NCI-H2227 treated with DMSO at 0.1 percent for 48 hours (cell line): ENCODE data around the gene MYL3.

Experiments used
- DNase-seq: peaks from one replicate; lab custom pipeline; 2025; lab: John Stamatoyannopoulos, UW

Gene MYL3

GRCh38 chr3:46899151-46900006 lies 36.1 kb upstream of the MYL3 start:
- no peak for DNase-seq

- DNase-seq = no peak
Observed at GRCh38 chr3:46898321-46899150, 35.3 kb upstream of the MYL3 start.

- no peak for DNase-seq
Observed at GRCh38 chr3:46897829-46898320, 34.6 kb upstream of the MYL3 start.

- DNase-seq = no peak
Observed at GRCh38 chr3:46897031-46897430, 33.8 kb upstream of the MYL3 start.

- no peak for DNase-seq
Observed at GRCh38 chr3:46896386-46896785, 33.1 kb upstream of the MYL3 start.

GRCh38 chr3:46895761-46896160 lies 32.5 kb upstream of the MYL3 start:
- DNase-seq = no peak

- peak; percentile 6 for DNase-seq
Observed at GRCh38 chr3:46895204-46895660, 32.0 kb upstream of the MYL3 start.

GRCh38 chr3:46894256-46894655 lies 31.0 kb upstream of the MYL3 start:
- DNase-seq = no peak

- no peak for DNase-seq
Observed at GRCh38 chr3:46893763-46894162, 30.5 kb upstream of the MYL3 start.

- no peak for DNase-seq
Observed at GRCh38 chr3:46893146-46893748, 30.0 kb upstream of the MYL3 start.

- peak; percentile 44 for DNase-seq
Observed at GRCh38 chr3:46892285-46893145, 29.3 kb upstream of the MYL3 start.

GRCh38 chr3:46891132-46891531 lies 27.9 kb upstream of the MYL3 start:
- DNase-seq = no peak

GRCh38 chr3:46890132-46890531 lies 26.9 kb upstream of the MYL3 start:
- no peak for DNase-seq

GRCh38 chr3:46889381-46890110 lies 26.3 kb upstream of the MYL3 start:
- DNase-seq = no peak

- no peak for DNase-seq
Observed at GRCh38 chr3:46888705-46889104, 25.5 kb upstream of the MYL3 start.

GRCh38 chr3:46887980-46888494 lies 24.8 kb upstream of the MYL3 start:
- DNase-seq = no peak

GRCh38 chr3:46885612-46886011 lies 22.4 kb upstream of the MYL3 start:
- DNase-seq = no peak

- no peak for DNase-seq
Observed at GRCh38 chr3:46884929-46885328, 21.7 kb upstream of the MYL3 start.

- DNase-seq = no peak
Observed at GRCh38 chr3:46884427-46884826, 21.2 kb upstream of the MYL3 start.

GRCh38 chr3:46883830-46884185 lies 20.6 kb upstream of the MYL3 start:
- DNase-seq = no peak
